ENCODE measurements around the gene ATP6V0A1.
"Not testable (repeated sequence)": the region's sequence is repeated elsewhere in the genome, so short reads cannot be mapped to it uniquely, and the experiment has no call there.

The ATP6V0A1 gene

DNA sequence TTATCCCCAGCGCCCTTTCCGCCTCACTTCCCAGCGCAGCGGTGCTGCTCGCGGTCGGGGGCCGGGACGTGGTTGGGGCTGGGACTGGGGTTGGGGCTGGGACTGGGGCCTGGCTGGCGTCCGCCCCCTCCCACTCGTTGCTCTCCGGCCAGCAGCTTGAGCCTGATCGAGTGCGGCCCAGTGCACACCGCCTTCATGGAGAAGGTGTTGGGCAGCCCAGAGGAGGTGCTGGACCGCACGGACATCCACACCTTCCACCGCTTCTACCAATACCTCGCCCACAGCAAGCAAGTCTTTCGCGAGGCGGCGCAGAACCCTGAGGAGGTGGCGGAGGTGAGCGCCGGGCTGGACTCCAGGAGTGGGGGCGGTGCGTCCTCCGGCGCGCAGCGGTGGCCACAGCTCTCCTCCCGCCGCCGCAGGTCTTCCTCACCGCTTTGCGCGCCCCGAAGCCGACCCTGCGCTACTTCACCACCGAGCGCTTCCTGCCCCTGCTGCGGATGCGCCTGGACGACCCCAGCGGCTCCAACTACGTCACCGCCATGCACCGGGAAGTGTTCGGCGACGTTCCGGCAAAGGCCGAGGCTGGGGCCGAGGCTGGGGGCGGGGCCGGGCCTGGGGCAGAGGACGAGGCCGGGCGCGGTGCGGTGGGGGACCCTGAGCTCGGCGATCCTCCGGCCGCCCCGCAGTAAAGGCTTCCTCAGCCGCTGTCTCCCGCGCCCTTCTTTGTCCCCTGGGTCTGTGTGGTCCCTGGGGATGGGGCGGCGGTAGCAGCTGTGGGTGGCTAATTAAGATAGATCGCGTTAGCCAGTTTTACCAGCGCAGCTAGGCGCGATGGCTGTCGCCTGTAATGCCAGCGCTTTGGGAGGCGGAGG lies 95.8 kb downstream of the ATP6V0A1 start:
- in situ Hi-C loops (cut with MboI; ENCODE audit: low sequenced_read_pairs) = no loop called here

DNA sequence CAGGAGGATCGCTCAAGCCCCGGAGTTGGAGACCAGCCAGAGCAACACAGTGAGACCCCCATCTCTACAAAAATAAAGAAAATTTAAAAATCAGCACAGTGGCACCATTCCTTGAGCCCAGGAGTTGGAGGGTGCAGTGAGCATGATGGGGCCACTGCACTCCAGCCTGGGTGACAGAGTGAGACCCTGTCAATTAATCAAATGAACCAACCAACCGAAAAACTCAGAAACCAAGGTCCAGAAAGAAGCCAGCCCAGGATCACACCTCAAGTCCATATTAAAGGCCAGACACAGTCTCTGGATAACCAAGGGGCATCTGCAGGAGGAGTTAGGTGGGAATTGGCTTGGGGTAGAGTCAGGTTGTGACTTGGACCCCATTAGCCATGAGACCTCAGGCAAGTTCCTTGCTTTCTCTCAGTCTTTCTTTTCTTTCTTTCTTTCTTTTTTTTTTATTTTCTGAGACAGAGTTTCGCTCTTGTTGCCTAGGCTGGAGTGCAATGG lies 96.5 kb downstream of the ATP6V0A1 start:
- in situ Hi-C loops (cut with MboI; ENCODE audit: low sequenced_read_pairs) = no loop called here

DNA sequence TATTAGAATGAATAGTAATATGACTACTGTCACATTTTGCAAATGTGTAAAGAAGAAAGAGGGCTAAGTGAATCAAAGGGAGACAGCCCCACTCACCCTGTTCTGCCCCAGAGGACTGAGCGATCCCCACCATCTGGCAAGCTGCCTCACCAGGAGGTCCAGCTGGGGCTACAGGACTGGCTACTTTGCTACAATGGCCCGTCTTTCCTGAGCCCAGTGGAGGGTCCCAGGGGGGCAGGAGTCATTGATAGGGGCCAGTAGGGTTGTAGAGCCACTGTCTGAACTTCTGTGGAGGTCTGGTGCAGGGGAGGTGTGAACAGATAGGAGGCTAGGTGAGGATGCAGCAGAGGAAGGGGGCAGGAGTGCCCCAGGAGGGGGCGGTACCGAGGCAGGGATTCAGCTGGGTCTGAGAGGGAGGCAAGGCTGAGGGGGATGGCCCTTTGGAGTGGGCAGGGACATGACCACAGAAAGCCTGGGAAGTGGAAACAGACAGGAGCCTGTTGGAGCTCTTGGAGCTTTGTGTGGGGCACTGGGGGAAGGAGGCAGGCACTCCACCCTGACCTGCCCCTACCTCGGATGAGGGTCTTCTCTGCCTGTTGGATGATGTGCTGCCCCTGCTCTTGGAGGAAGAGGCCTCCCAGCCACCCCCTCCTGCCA lies 97.4 kb downstream of the ATP6V0A1 start:
- in situ Hi-C loops (cut with MboI; ENCODE audit: low sequenced_read_pairs) = not testable (repeated sequence)

DNA sequence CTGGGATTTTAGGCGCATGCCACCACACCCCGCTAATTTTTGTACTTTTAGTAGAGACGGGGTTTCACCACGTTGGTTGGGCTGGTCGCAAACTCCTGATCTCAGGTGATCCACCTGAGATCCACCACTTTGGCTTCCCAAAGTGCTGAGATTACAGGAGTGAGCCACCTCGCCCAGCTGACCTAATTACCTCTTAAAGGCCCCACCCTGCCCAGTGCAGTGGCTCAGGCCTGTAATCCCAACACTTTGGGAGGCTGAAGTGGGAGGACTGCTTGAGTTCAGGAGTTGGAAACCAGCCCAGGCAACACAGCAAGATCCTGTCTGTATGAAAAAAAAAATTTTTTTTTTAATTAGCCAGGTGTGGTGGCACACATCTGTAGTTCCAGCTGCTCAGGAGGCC lies 100.4 kb downstream of the ATP6V0A1 start:
- in situ Hi-C loops (cut with MboI; ENCODE audit: low sequenced_read_pairs) = no loop called here

DNA sequence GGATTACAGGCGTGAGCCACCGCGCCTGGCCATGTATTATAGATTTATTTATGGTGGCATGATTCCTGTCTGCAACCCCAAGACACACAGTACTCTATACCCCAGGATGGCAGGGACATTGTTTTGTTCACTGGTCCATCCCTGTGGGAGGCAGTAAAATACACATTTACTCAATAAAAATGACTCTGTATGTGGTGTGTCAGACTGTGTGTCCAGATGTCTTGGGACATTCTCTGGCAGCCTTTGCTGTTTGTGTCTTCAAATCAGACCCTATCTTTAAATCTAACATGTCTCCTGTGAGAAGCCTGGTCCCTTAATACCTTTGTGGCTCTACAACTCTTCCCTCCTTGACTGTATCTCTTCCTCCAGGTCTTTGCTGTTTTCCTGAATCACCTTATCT lies 101.6 kb downstream of the ATP6V0A1 start:
- in situ Hi-C loops (cut with MboI; ENCODE audit: low sequenced_read_pairs) = no loop called here

DNA sequence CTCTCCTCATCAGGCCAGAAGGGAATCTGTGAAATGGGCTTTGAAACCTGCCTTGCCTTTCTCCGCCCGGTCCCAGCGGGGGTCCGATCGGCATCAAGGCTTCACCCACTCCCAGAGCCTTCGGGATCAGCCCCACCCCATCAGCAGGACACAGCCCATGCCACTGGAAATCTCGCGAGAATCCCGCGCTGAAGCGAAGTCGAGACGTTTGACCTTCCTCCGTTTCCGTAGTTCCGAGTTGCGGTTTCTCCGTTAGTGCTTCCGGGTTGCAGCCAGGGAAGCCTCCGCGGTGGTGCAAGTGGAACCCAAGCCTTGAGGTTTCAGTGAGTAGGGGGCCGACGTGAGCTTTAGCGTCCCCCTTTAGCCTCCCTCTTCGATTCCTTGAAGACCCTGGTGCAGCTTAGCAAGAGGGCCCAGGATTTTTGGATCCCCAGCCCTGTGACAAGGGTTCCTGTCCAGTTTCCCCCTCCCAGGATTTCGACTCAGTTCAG lies 103.3 kb downstream of the ATP6V0A1 start, which contains the start of gene COASY:
COASY (plus strand) TSS at position 252 of the 491 bp plus-strand sequence. CDS start 475 bp downstream, outside the sequence.
- in situ Hi-C loops (cut with MboI; ENCODE audit: low sequenced_read_pairs) = no loop called here

DNA sequence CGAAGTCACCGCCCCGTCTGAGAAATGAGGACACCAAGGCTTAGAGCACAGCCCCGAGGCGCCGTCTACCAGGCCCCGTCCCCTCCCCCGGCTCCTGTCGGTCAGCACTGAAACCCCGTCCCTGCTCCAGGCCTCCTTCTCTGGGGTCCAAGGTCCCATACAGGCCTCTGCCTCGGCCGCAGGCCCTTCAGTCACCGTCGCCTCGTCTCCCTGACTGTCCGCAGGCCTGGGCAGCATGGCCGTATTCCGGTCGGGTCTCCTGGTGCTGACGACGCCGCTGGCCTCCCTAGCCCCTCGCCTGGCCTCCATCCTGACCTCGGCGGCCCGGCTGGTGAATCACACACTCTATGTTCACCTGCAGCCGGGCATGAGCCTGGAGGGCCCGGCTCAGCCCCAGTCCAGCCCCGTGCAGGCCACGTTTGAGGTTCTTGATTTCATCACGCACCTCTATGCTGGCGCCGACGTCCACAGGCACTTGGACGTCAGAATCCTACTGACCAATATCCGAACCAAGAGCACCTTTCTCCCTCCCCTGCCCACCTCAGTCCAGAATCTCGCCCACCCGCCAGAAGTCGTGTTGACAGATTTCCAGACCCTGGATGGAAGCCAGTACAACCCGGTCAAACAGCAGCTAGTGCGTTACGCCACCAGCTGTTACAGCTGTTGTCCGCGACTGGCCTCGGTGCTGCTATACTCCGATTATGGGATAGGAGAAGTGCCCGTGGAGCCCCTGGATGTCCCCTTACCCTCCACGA lies 103.9 kb downstream of the ATP6V0A1 start:
- in situ Hi-C loops (cut with MboI; ENCODE audit: low sequenced_read_pairs) = no loop called here

DNA sequence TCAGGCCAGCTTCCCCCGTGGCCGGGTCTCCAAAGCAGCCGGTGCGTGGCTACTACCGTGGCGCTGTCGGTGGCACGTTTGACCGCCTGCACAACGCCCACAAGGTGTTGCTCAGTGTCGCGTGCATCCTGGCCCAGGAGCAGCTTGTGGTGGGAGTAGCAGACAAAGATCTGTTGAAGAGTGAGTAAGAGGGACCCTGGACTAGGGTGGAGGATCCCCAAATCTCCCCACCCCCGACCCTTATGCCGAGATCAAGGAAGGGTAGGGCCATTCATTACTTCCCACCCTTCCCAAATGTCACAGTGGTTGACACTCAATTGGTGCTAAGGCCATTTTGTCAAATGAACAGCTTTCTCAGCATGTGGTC lies 104.4 kb downstream of the ATP6V0A1 start:
- in situ Hi-C loops (cut with MboI; ENCODE audit: low sequenced_read_pairs) = no loop called here

DNA sequence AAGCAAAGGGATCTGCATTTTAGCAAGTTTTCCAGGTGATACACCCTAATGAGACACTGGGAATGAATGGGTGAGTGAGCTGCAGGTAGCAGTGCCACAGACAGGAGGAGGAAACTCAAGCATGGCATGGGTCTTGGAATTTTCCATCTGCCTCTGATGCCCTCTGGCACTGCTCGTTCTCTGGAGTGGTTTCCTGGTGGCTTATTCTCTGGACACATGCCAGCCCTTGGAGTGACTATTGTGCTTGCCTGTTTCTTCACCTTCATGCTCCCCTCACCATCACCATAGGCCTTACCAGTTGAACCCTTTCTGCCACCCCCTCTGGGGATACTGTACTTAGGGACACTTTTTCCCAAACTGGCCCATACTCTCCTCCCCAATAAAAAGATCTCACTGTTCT lies 104.9 kb downstream of the ATP6V0A1 start:
- in situ Hi-C loops (cut with MboI; ENCODE audit: low sequenced_read_pairs) = no loop called here

DNA sequence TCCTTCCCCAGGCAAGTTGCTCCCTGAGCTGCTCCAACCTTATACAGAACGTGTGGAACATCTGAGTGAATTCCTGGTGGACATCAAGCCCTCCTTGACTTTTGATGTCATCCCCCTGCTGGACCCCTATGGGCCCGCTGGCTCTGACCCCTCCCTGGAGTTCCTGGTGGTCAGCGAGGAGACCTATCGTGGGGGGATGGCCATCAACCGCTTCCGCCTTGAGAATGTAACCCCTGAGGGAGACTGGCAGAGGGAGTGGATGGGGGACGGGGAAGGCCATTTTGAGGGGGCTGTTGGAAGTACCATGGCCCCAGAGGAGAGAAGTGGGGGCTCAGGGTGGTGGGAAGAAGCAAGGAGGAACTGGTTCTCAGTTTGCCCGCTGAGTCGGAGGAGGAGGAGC lies 105.3 kb downstream of the ATP6V0A1 start:
- in situ Hi-C loops (cut with MboI; ENCODE audit: low sequenced_read_pairs) = no loop called here

DNA sequence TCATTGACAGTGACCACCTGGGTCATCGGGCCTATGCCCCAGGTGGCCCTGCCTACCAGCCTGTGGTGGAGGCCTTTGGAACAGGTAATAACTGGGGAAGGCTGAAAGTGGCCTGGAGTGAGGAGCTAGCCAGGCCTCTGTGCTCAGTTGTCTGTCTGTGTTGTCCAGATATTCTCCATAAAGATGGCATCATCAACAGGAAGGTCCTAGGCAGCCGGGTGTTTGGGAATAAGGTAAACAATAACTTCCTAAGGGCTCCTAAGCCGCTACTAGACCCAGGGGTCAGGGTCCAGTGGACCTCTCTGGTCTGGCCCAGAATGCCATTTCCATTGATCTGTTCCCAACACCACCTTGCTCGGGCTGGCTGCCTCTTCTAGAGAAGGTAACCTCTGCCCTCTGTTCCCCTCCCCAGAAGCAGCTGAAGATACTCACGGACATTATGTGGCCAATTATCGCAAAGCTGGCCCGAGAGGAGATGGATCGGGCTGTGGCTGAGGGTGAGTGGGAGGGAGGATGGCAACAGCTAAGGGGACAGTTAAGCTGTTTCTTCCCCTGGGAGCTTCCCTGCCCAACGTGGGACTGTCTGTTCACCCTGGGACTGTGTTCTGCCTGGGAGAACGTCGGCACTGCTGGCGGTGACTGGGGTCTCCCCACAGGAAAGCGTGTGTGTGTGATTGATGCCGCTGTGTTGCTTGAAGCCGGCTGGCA lies 106.3 kb downstream of the ATP6V0A1 start:
- in situ Hi-C loops (cut with MboI; ENCODE audit: low sequenced_read_pairs) = no loop called here

DNA sequence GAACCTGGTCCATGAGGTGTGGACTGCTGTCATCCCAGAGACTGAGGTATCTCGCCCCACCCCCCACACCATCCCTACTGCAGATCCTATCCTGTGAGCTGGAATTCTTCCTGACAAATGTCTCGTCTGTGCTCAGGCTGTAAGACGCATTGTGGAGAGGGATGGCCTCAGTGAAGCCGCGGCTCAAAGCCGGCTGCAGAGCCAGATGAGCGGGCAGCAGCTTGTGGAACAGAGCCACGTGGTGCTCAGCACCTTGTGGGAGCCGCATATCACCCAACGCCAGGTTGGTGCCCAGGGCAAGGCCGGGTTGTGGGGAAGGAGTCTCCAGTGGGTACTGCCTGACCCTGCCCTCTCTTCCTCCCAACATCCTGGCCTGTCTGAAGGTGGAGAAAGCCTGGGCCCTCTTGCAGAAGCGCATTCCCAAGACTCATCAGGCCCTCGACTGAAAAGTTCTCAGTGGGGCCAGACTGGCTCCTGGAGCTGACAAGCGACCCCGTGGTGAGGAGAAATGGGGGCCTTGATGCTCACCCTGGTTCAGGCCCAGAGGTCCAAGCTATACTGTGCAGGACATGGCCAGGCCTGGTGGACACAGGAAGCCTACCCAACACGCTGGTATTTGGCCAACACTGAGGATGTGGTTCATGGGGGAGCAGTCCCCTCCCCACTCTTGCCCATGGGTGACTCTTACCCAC lies 107.0 kb downstream of the ATP6V0A1 start:
- in situ Hi-C loops (cut with MboI; ENCODE audit: low sequenced_read_pairs) = no loop called here

DNA sequence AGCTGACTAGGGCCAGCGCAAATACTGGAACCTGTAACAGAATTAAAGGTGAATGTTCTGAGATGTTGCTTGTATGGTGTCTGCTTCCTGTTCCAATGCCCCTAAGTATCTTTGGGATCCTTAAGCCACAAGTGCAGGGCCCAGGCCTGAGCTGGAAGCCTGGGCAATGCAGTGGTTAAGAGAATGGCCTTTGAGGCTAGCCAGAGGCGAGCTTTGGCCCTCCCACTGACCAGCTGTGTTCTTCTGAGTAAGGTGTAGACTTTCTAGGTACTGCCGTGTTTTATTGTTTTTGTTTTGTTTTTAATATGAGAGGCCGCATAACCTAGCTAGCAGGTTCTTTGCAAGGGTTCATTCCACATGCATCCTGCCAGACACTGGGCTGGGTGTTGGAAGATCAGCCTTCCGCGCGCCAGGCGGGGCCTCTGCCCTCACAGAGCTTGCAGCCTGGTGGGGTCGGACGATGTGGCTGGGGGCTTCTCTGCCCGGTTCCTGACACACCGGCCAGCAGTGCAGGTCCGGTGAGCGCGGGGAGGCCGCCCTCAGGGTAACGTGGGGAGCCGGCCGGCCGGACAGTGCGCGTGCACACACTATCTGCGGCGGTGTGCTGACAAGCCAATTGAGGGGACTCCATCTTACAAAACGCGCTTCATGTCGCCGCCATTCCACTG lies 107.7 kb downstream of the ATP6V0A1 start:
- in situ Hi-C loops (cut with MboI; ENCODE audit: low sequenced_read_pairs) = no loop called here

DNA sequence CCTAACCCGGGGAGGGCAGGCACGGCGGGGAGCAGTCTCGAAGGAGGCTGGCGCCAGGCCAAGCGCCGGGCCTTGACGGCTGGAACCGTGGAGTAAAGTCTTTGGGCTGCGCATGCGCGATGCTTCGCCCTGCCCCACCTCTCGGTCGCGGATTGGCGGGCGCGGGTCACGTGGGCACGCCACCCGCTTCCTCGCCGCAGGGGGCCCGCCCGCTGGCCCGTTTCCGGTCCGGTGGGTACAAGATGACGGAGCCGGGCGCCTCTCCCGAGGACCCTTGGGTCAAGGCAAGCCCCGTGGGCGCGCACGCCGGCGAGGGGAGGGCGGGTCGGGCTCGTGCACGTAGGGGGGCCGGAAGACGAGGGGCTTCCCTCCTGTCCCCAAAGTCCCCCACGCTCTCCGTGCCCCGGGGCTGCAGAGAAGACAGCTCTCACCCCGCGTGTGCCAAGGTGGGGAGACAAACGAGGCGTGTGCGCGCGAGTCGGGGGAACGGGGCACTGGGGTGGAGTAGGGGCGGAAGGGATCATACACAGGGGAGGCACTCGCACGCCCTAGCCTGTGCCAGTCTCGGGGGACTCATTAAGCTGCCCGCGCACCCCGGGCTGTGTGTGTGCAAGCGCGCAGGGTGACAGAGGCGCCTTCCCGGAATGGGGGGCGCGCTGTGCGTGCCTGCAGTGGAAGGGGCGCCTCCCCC lies 108.3 kb downstream of the ATP6V0A1 start, which contains the start of gene MLX:
MLX (plus strand) TSS at position 218 of the 691 bp plus-strand sequence; CDS start at position 243, 25 bp downstream.
- in situ Hi-C loops (cut with MboI; ENCODE audit: low sequenced_read_pairs) = no loop called here

DNA sequence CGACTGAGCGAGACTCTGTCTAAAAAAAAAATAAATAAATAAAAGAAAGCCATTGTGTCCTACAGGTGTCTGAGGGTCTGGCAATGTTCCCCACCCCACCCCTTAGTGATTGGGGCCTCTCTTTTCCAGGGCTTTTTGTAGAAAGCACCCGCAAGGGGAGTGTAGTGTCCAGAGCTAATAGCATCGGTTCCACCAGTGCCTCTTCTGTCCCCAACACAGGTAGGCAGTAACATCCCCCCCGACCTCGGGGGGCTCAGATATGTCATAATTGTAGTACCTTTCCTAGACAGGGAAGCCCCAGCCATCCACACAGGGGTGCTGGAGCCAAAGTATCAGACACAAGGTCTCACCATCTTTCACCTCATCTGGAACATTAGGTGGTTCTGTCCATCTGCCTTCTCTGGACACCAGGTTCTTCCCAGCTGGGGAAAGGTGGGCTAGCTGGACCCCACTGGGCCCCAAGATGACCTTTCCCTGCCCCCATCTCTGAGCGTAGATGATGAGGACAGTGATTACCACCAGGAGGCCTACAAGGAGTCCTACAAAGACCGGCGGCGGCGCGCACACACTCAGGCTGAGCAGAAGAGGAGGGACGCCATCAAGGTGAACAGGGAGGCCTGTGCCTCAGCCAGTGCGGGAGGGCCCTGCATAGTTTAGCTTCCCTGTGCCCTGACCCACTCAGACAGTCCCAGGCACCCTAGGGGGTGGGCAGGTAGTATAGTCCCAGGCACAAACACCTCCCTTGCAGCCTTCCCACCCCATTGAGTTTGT lies 109.8 kb downstream of the ATP6V0A1 start:
- in situ Hi-C loops (cut with MboI; ENCODE audit: low sequenced_read_pairs) = no loop called here

DNA sequence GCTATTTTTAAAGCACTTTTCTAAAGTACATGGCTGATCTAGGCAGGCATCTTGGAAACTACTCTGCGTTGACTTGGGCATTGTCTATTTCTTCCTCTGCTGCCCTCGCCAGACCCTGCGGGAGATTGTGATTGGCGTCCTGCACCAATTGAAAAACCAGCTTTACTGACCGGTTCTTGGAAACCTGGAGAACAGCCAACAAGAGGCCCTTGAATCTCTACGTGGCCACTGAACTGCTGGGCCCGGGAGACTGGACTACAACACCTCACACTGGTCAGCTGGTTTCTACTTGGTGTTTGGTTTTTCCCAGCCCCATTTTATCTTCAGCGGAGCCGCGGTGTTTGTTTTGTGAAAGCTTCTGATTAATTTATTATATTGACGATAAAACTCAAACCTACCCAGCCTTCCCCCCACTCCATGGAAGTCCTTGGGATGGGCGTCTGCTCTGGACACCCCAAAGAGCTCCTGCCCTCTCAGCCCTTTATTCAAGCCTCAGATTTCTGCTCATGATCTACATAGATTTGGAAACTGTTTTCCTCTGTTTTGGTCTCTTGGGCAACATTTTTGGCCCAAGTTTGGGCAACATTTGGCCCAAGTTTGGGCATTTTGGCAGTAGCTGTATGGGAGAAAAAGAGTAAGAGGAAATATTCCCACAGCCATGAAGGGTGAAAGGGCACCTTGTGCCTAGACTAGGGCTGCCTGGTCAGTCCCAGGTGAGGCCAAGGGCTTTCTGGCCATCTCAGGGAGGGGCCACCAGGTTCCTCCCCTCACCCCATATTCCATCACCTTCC lies 113.0 kb downstream of the ATP6V0A1 start:
- in situ Hi-C loops (cut with MboI; ENCODE audit: low sequenced_read_pairs) = no loop called here
